ENCODE data around the gene COL4A2. TPM values are rescaled to one million over a fixed set of nuclear protein-coding genes. Genes with fewer than 3 reads are reported as not detected.
A peak's percentile ranks its signal among the peaks of the same experiment; 100 is the strongest.

The COL4A2 gene
- total RNA-seq, 1 donor from 2014 or later, result 159 TPM

- H3K36me3 Mint-ChIP-seq (ENCODE audit: low read depth), result peaks cover 6% of the 10 kb centered on the region
- no peak for DNase-seq (ENCODE audit: low read depth, low spot score)
- TF ChIP-seq CTCF (conservative IDR thresholded peaks at IDR 0.05), result no peak
- H3K9me3 Mint-ChIP-seq, result no peaks in the 10 kb centered on the region
- no peak overlapping the region for H3K4me3 Mint-ChIP-seq
- H3K27me3 Mint-ChIP-seq (ENCODE audit: low read depth), result no peaks in the 10 kb centered on the region
- H3K27ac Mint-ChIP-seq (ENCODE audit: unreplicated experiment), result no peak overlapping the region
- H3K4me1 Mint-ChIP-seq, result peaks cover 28% of the 10 kb centered on the region
Observed at GRCh38 chr13:110351636-110352420, 44.7 kb downstream of the COL4A2 start.

- peaks cover 6% of the 10 kb centered on the region for H3K36me3 Mint-ChIP-seq (ENCODE audit: low read depth)
- H3K4me1 Mint-ChIP-seq, result peaks cover 28% of the 10 kb centered on the region
- no peaks in the 10 kb centered on the region for H3K27me3 Mint-ChIP-seq (ENCODE audit: low read depth)
- DNase-seq (ENCODE audit: low read depth, low spot score), result no peak
- H3K27ac Mint-ChIP-seq (ENCODE audit: unreplicated experiment), result no peak overlapping the region
- no peak overlapping the region for H3K4me3 Mint-ChIP-seq
- no peaks in the 10 kb centered on the region for H3K9me3 Mint-ChIP-seq
- TF ChIP-seq CTCF (conservative IDR thresholded peaks at IDR 0.05), result peak; percentile 14
Observed at GRCh38 chr13:110352735-110353134, 45.7 kb downstream of the COL4A2 start.

GRCh38 chr13:110353339-110353977, 46.4 kb downstream of the COL4A2 start:
- H3K36me3 Mint-ChIP-seq (ENCODE audit: low read depth), result peaks cover 2% of the 10 kb centered on the region
- H3K4me3 Mint-ChIP-seq, result no peak overlapping the region
- no peaks in the 10 kb centered on the region for H3K9me3 Mint-ChIP-seq
- H3K27ac Mint-ChIP-seq (ENCODE audit: unreplicated experiment), result no peak overlapping the region
- H3K27me3 Mint-ChIP-seq (ENCODE audit: low read depth), result no peaks in the 10 kb centered on the region
- H3K4me1 Mint-ChIP-seq, result peaks cover 22% of the 10 kb centered on the region
- no peak for TF ChIP-seq CTCF (conservative IDR thresholded peaks at IDR 0.05)
- DNase-seq (ENCODE audit: low read depth, low spot score), result no peak

GRCh38 chr13:110354123-110354627, 47.1 kb downstream of the COL4A2 start:
- Mint-ChIP-seq H3K4me1 (peaks cover 15% of the 10 kb centered on the region), H3K27me3 (ENCODE audit: low read depth) (no peaks in the 10 kb centered on the region), H3K4me3 (no peak overlapping the region), H3K36me3 (ENCODE audit: low read depth) (no peaks in the 10 kb centered on the region), H3K9me3 (no peaks in the 10 kb centered on the region), H3K27ac (ENCODE audit: unreplicated experiment) (no peak overlapping the region)
- TF ChIP-seq CTCF (conservative IDR thresholded peaks at IDR 0.05), result no peak
- no peak for DNase-seq (ENCODE audit: low read depth, low spot score)

GRCh38 chr13:110354715-110355473, 47.8 kb downstream of the COL4A2 start:
- H3K4me1 Mint-ChIP-seq, result peaks cover 15% of the 10 kb centered on the region
- H3K27ac Mint-ChIP-seq (ENCODE audit: unreplicated experiment), result no peak overlapping the region
- H3K27me3 Mint-ChIP-seq (ENCODE audit: low read depth), result no peaks in the 10 kb centered on the region
- no peaks in the 10 kb centered on the region for H3K36me3 Mint-ChIP-seq (ENCODE audit: low read depth)
- no peaks in the 10 kb centered on the region for H3K9me3 Mint-ChIP-seq
- DNase-seq (ENCODE audit: low read depth, low spot score), result no peak
- no peak overlapping the region for H3K4me3 Mint-ChIP-seq
- no peak for TF ChIP-seq CTCF (conservative IDR thresholded peaks at IDR 0.05)

All from neural crest cell (in vitro differentiated cells).